ENCODE measurements around the gene BTN1A1.

- TF ChIP-seq CTCF (IDR thresholded peaks at IDR 0.05) (no peak), POLR2A (IDR thresholded peaks at IDR 0.05) (no peak)
These were observed 53.1 kb downstream of the BTN1A1 start for GRCh38 chr6:26553264-26553634.
